NCI-H446 (cell line): ENCODE results near the gene LCMT2.

Experiments
- DNase-seq, 2 experiments: peaks; one replicate each; lab custom pipeline; 2025; lab: John Stamatoyannopoulos, UW

The LCMT2 gene

DNA sequence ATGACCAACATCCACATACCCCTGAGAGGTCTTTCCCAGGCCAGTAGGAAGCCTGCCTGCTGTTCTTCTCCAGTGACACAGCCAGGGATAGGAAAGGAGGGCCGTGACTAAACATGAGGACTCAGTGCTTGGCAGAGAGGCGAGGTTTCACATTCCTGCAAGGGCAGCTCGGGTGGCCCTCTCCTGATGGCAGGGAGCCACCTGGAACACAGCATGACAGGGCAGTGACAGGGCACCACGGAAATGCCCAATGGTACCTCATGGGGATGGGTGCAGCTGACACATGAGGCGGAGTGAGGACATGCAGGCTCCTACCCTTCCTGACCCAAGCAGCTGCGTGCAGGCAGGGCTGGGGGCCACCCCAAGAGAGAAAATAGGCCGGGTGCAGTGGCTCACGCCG lies 56.2 kb downstream of the LCMT2 start:
- no peak for DNase-seq
